B cell (primary cell): ENCODE data around the gene KIAA1191. TPM values are rescaled to one million over a fixed set of nuclear protein-coding genes. Genes with fewer than 3 reads are reported as not detected.
A peak's percentile ranks its signal among the peaks of the same experiment; 100 is the strongest.

Experiments
- ATAC-seq: fragments of 200-7000 bp; cut with Tn5 transposase; one replicate; pipeline ENCODE4 v1.10.0; 2021; ENCODE audit warnings: low read depth, mild to moderate bottlenecking, moderate number of reproducible peaks, moderate library complexity
- CTCF ChIA-PET: fragments of 350-600 bp; sonication (Branson Sonifier 250); formaldehyde crosslinking; loops from one replicate; lab custom pipeline; 2021; ENCODE audit warnings: antibody characterized with exemption, inconsistent platforms; lab: Charles Lee
- POLR2A ChIA-PET: fragments of 350-600 bp; sonication (Branson Sonifier 250); formaldehyde crosslinking; loops from one replicate; lab custom pipeline; 2021; ENCODE audit warnings: antibody characterized with exemption; lab: Charles Lee
- DNase-seq: peaks from one replicate; pipeline ENCODE4 v3.0.0; 2013
- H2AFZ ChIP-seq: 2 replicates; pipeline ENCODE4 v1.6.1; 2012; ENCODE audit warnings: mild to moderate bottlenecking, low read depth, low read length; ENCODE audit not compliant: insufficient read depth, poor library complexity, severe bottlenecking
- H3K27ac ChIP-seq, 2 donors: 1 replicate in 1 of 2; 2 replicates in 1 of 2; pipeline ENCODE4 v1.5.1; 2012 to 2013; ENCODE audit warnings: low read length in 2 of 2, mild to moderate bottlenecking in 2 of 2, moderate library complexity in 1 of 2
- H3K27me3 ChIP-seq, 4 experiments: fragments of 200-600 bp in 1 of 4; sonication (generic) in 1 of 4; replicated peaks in 1 of 4; 1 replicate in 2 of 4; 2 replicates in 2 of 4; pipeline versions ENCODE4 v1.6.1 to v1.7.0; 2013 to 2016; ENCODE audit warnings: low read length in 3 of 4, mild to moderate bottlenecking in 2 of 4, mixed read lengths in 1 of 4, moderate library complexity in 1 of 4; ENCODE audit not compliant: insufficient read depth in 4 of 4, control insufficient read depth in 3 of 4; ENCODE audit errors: control extremely low read depth in 1 of 4
- H3K36me3 ChIP-seq, 2 experiments: replicated peaks in 1 of 2; 1 replicate in 1 of 2; 2 replicates in 1 of 2; pipeline versions ENCODE4 v1.6.1 to v1.7.1; 2013; ENCODE audit warnings: low read length in 1 of 2; ENCODE audit not compliant: insufficient read depth in 2 of 2, control insufficient read depth in 1 of 2; ENCODE audit errors: control extremely low read depth in 1 of 2, extremely low read depth in 1 of 2
- H3K4me1 ChIP-seq, 2 donors: fragments of 200-600 bp in 1 of 2; sonication (generic) in 1 of 2; 1 replicate in 1 of 2; 2 replicates in 1 of 2; pipeline versions ENCODE4 v1.5.1 to v1.6.1; 2013 to 2017; ENCODE audit warnings: low read length in 2 of 2; ENCODE audit not compliant: control insufficient read depth in 2 of 2, insufficient read depth in 2 of 2
- H3K4me2 ChIP-seq: replicated peaks from 2 replicates; pipeline ENCODE3; 2012; ENCODE audit warnings: mild to moderate bottlenecking, low read depth, low read length; ENCODE audit not compliant: poor library complexity, severe bottlenecking
- H3K4me3 ChIP-seq, 5 experiments: fragments of 200-600 bp in 1 of 5; sonication (generic) in 1 of 5; 1 replicate in 3 of 5; 2 replicates in 2 of 5; pipeline versions ENCODE4 v1.5.1 to v1.7.0; 2011 to 2016; ENCODE audit warnings: low read length in 4 of 5, mild to moderate bottlenecking in 4 of 5, low read depth in 2 of 5, control low read depth in 1 of 5, moderate library complexity in 1 of 5; ENCODE audit not compliant: insufficient read depth in 1 of 5; ENCODE audit errors: control extremely low read depth in 1 of 5, extremely low read depth in 1 of 5
- H3K79me2 ChIP-seq: fragments of 200-600 bp; sonication (generic); one replicate; pipeline ENCODE4 v1.6.0; 2016; ENCODE audit warnings: low read length; ENCODE audit not compliant: control insufficient read depth, insufficient read depth
- H3K9ac ChIP-seq: fragments of 200-600 bp; sonication (generic); 2 replicates; pipeline ENCODE4 v1.6.1; 2017; ENCODE audit warnings: mild to moderate bottlenecking, low read length, moderate library complexity
- H3K9me3 ChIP-seq, 3 donors: one replicate each; pipeline versions ENCODE4 v1.6.1 to v1.7.1; 2013; ENCODE audit warnings: low read length in 2 of 3; ENCODE audit not compliant: control insufficient read depth in 2 of 3, insufficient read depth in 1 of 3; ENCODE audit errors: control extremely low read depth in 1 of 3
- H4K20me1 ChIP-seq: 2 replicates; pipeline ENCODE4 v1.6.0; 2012; ENCODE audit warnings: mild to moderate bottlenecking, low read length; ENCODE audit not compliant: insufficient read depth, control insufficient read depth, poor library complexity, severe bottlenecking
- H3K27ac Mint-ChIP-seq: one replicate; pipeline ENCODE4 v1.8.0; 2021; ENCODE audit warnings: mixed read lengths
- H3K27me3 Mint-ChIP-seq: one replicate; pipeline ENCODE4 v1.8.0; 2021; ENCODE audit warnings: mixed read lengths
- H3K4me1 Mint-ChIP-seq: one replicate; pipeline ENCODE4 v1.8.0; 2021; ENCODE audit warnings: mixed read lengths
- H3K4me3 Mint-ChIP-seq: one replicate; pipeline ENCODE4 v1.8.0; 2021; ENCODE audit warnings: mixed read lengths
- H3K9me3 Mint-ChIP-seq: one replicate; pipeline ENCODE4 v1.8.0; 2022; ENCODE audit warnings: mixed read lengths; ENCODE audit not compliant: insufficient read depth
- EZH2 ChIP-seq: IDR thresholded peaks from 2 replicates; pipeline ENCODE4 v1.6.1; 2012; ENCODE audit warnings: borderline replicate concordance, low read depth, mild to moderate bottlenecking, moderate library complexity, low read length; ENCODE audit not compliant: insufficient read depth, poor library complexity, severe bottlenecking
- WGBS: methylation state at CpG from one replicate; pipeline ENCODE4 v1.1.5; 2013; ENCODE audit warnings: missing lambda C conversion rate; ENCODE audit not compliant: insufficient coverage; 5-methylcytosine and 5-hydroxymethylcytosine counted together
- intact Hi-C: fragments of 100-400 bp; cut with micrococcal nuclease; formaldehyde crosslinking; loops from one replicate; pipeline ENCODE4 v1.10.0; 2022
- polyA plus RNA-seq: library from polyadenylated mRNA; depleted of rRNA; stranded (reverse); fragments of >200 nt; gene quantifications from 2 replicates; pipeline ENCODE4 v1.2.3, GENCODE V29; 2012
- total RNA-seq, 2 donors: library from RNA; stranded (reverse); fragments of 120-200 nt in 1 of 2; gene quantifications; 1 replicate in 1 of 2; 2 replicates in 1 of 2; pipeline versions ENCODE4 v1.2.3 to v1.2.4, GENCODE V29; 2013 to 2022
- TF ChIP-seq, protein P1 (sequence below): fragments of 200-600 bp; IDR thresholded peaks from one replicate; pipeline ENCODE4 v1.8.0; 2022; ENCODE audit warnings: antibody characterized with exemption, mild to moderate bottlenecking

KIAA1191 gene
- total and polyA plus RNA-seq, 2 donors (not counting 1 experiment from before 2014, with no cell fraction given), result 61.2 to 82.9 TPM

- Histone ChIP-seq H2AFZ (peak overlapping the region; percentile 88), H3K4me1 (peaks cover 18 to 34% of the 10 kb centered on the region in 2 donors), H3K79me2 (peaks cover 15% of the 10 kb centered on the region), H3K27ac (peak overlapping the region; percentile 42 to 51), H3K4me2 (peak overlapping the region; percentile 89), H3K9me3 (no peaks in the 10 kb centered on the region), H3K36me3 (peaks cover 0 to 9% of the 10 kb centered on the region in 2 experiments), H3K9ac (peak overlapping the region; percentile 68), H3K4me3 (peak overlapping the region; percentile 23 to 73 (median 66)), H4K20me1 (peaks cover 5% of the 10 kb centered on the region), H3K27me3 (no peaks in the 10 kb centered on the region)
- DNase-seq, result no peak
- intact Hi-C loops, result loop anchor here (1.0 to 5.0 kb wide), 3 partner anchors 24 to 128 kb away; partner anchors contain the start of genes CLTB and SIMC1
- Mint-ChIP-seq H3K4me3 (peak overlapping the region; percentile 88), H3K9me3 (no peaks in the 10 kb centered on the region), H3K27me3 (no peaks in the 10 kb centered on the region), H3K27ac (peak overlapping the region; percentile 72), H3K4me1 (peaks cover 32% of the 10 kb centered on the region)
- ChIA-PET POLR2A (no interaction called here), CTCF (interaction anchor here (1.2 kb wide), 1 partner anchor 24 kb away, joined by 3 read pairs; no protein-coding TSS in a partner anchor)
- WGBS, result 23% methylated on average over 22 of the region's 28 CpGs
- ATAC-seq, result no peak
- TF ChIP-seq, protein P1, sequence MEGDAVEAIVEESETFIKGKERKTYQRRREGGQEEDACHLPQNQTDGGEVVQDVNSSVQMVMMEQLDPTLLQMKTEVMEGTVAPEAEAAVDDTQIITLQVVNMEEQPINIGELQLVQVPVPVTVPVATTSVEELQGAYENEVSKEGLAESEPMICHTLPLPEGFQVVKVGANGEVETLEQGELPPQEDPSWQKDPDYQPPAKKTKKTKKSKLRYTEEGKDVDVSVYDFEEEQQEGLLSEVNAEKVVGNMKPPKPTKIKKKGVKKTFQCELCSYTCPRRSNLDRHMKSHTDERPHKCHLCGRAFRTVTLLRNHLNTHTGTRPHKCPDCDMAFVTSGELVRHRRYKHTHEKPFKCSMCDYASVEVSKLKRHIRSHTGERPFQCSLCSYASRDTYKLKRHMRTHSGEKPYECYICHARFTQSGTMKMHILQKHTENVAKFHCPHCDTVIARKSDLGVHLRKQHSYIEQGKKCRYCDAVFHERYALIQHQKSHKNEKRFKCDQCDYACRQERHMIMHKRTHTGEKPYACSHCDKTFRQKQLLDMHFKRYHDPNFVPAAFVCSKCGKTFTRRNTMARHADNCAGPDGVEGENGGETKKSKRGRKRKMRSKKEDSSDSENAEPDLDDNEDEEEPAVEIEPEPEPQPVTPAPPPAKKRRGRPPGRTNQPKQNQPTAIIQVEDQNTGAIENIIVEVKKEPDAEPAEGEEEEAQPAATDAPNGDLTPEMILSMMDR, result no peak
- TF ChIP-seq EZH2, result no peak
Observed at GRCh38 chr5:176364765-176365350, 3.3 kb upstream of the KIAA1191 start.

GRCh38 chr5:176362233-176362490 is 598 bp upstream of the KIAA1191 start:
- WGBS, result 0% methylated on average over 2 of the region's 8 CpGs
- Mint-ChIP-seq H3K4me3 (peak overlapping the region; percentile 98), H3K4me1 (peaks cover 44% of the 10 kb centered on the region), H3K9me3 (no peaks in the 10 kb centered on the region), H3K27ac (peak overlapping the region; percentile 98), H3K27me3 (no peaks in the 10 kb centered on the region)
- peaks cover 21 to 36% of the 10 kb centered on the region in 2 donors for H3K4me1 ChIP-seq
- no peaks in the 10 kb centered on the region for H3K9me3 ChIP-seq
- peak overlapping the region; percentile 77 to 92 for H3K27ac ChIP-seq
- CTCF ChIA-PET, result interaction anchor here (0.7 to 3.4 kb wide), 13 partner anchors 8 to 828 kb away, joined by 3 to 15 read pairs (median 3); partner anchors contain the start of genes CLTB, FAF2 and RNF44
- H3K4me2 ChIP-seq, result peak overlapping the region; percentile 85
- no peak for TF ChIP-seq EZH2
- TF ChIP-seq, protein P1, result no peak
- POLR2A ChIA-PET, result interaction anchor here (0.6 to 1.7 kb wide), 7 partner anchors 9 to 1064 kb away, joined by 3 to 11 read pairs (median 3); partner anchors contain the start of genes HIGD2A, NOP16 and RNF44
- no peaks in the 10 kb centered on the region for H3K27me3 ChIP-seq
- H2AFZ ChIP-seq, result peak overlapping the region; percentile 88
- H3K9ac ChIP-seq, result peak overlapping the region; percentile 96
- H4K20me1 ChIP-seq, result peaks cover 15% of the 10 kb centered on the region
- peaks cover 40% of the 10 kb centered on the region for H3K79me2 ChIP-seq
- intact Hi-C loops, result loop anchor here (2.0 to 5.0 kb wide), 3 partner anchors 55 to 181 kb away; partner anchors contain the start of genes CLTB and SIMC1
- peak overlapping the region in 4 of 5 experiments; percentile 80 to 94 (median 84) for H3K4me3 ChIP-seq
- DNase-seq (no peak), ATAC-seq (peak; percentile 31)
- peaks cover 0 to 10% of the 10 kb centered on the region in 2 experiments for H3K36me3 ChIP-seq
